Caco-2 (cell line): Measurements from ENCODE around the gene IL5. TPM values are rescaled to one million over a fixed set of nuclear protein-coding genes. Genes with fewer than 3 reads are reported as not detected.

ENCODE experiments used
- BruUV-seq: library from RNA; stranded (reverse); fragments of 400-500 nt; replicated peaks from 2 replicates; lab custom pipeline; 2021; lab: Mats Ljungman, UMichigan
- CTCF ChIA-PET: fragments of 300-600 bp; sonication (Branson Sonifier 250); formaldehyde crosslinking; loops from one replicate; lab custom pipeline; 2022; ENCODE audit warnings: antibody characterized with exemption; lab: Charles Lee
- POLR2A ChIA-PET: fragments of 300-600 bp; sonication (Branson Sonifier 250); formaldehyde crosslinking; loops from one replicate; lab custom pipeline; 2022; ENCODE audit warnings: antibody characterized with exemption; lab: Charles Lee
- DNase-seq, 2 experiments: peaks; one replicate each; pipeline versions ENCODE4 v3.0.0 to v3.0.0-alpha.2; 2020 to 2022
- H3K27me3 ChIP-seq: replicated peaks from 2 replicates; pipeline ENCODE4 v1.6.0; 2011; ENCODE audit warnings: low read length; ENCODE audit not compliant: control insufficient read depth, insufficient read depth
- H3K36me3 ChIP-seq: 2 replicates; pipeline ENCODE4 v1.5.1; 2011; ENCODE audit warnings: low read length; ENCODE audit not compliant: control insufficient read depth, insufficient read depth
- H3K4me1 ChIP-seq: fragments of 250-450 bp; sonication (Bioruptor Pico); 2 replicates; pipeline ENCODE4 v1.5.1; 2020; ENCODE audit warnings: mild to moderate bottlenecking
- H3K4me3 ChIP-seq: 2 replicates; pipeline ENCODE4 v1.5.1; 2011; ENCODE audit warnings: low read depth, mild to moderate bottlenecking, control low read depth, low read length
- H3K9me3 ChIP-seq: fragments of 250-450 bp; sonication (Bioruptor Pico); 2 replicates; pipeline ENCODE4 v1.5.1; 2020; ENCODE audit warnings: mild to moderate bottlenecking, moderate library complexity
- H3K27ac Mint-ChIP-seq: one replicate; pipeline ENCODE4 v1.8.0; 2022; ENCODE audit warnings: mixed read lengths; ENCODE audit not compliant: unreplicated experiment
- H3K27me3 Mint-ChIP-seq: one replicate; pipeline ENCODE4 v1.8.0; 2022; ENCODE audit warnings: mixed read lengths; ENCODE audit not compliant: insufficient read depth, unreplicated experiment
- H3K36me3 Mint-ChIP-seq: one replicate; pipeline ENCODE4 v1.8.0; 2022; ENCODE audit warnings: mild to moderate bottlenecking, mixed read lengths; ENCODE audit not compliant: insufficient read depth, unreplicated experiment
- H3K4me1 Mint-ChIP-seq: one replicate; pipeline ENCODE4 v1.8.0; 2022; ENCODE audit warnings: low read depth, mixed read lengths; ENCODE audit not compliant: unreplicated experiment
- H3K4me3 Mint-ChIP-seq: one replicate; pipeline ENCODE4 v1.8.0; 2022; ENCODE audit warnings: mild to moderate bottlenecking, moderate library complexity, mixed read lengths; ENCODE audit not compliant: unreplicated experiment
- H3K9me3 Mint-ChIP-seq: one replicate; pipeline ENCODE4 v1.8.0; 2022; ENCODE audit warnings: mixed read lengths; ENCODE audit not compliant: unreplicated experiment
- CTCF ChIP-seq, 2 experiments: fragments of 200-600 bp in 1 of 2; IDR thresholded peaks; 1 replicate in 1 of 2; 2 replicates in 1 of 2; pipeline versions ENCODE4 v1.5.1 to v1.8.0; 2011 to 2022; ENCODE audit warnings: antibody characterized with exemption in 1 of 2, control low read depth in 1 of 2, inconsistent platforms in 1 of 2, low read depth in 1 of 2, low read length in 1 of 2, mild to moderate bottlenecking in 1 of 2, moderate library complexity in 1 of 2; ENCODE audit not compliant: insufficient read depth in 1 of 2, severe bottlenecking in 1 of 2, unreplicated experiment in 1 of 2
- intact Hi-C: fragments of 100-400 bp; cut with micrococcal nuclease; formaldehyde crosslinking; loops from one replicate; pipeline ENCODE4 v1.10.0; 2022; ENCODE audit not compliant: unreplicated experiment
- total RNA-seq: library from RNA; stranded (reverse); gene quantifications from 2 replicates; pipeline ENCODE4 v1.2.3, GENCODE V29; 2022

IL5 gene
- total RNA-seq, 1 experiment from 2014 or later: not detected

- CTCF ChIA-PET: no interaction called here
- Mint-ChIP-seq H3K27me3 (no peaks in the 10 kb centered on the region), H3K9me3 (no peaks in the 10 kb centered on the region), H3K27ac (no peak overlapping the region), H3K4me3 (no peak overlapping the region), H3K4me1 (peaks cover 17% of the 10 kb centered on the region), H3K36me3 (peaks cover 17% of the 10 kb centered on the region)
- no peak for DNase-seq
- intact Hi-C loops: no loop called here
- Histone ChIP-seq H3K4me3 (no peak overlapping the region), H3K36me3 (no peaks in the 10 kb centered on the region), H3K4me1 (peaks cover 37% of the 10 kb centered on the region), H3K27me3 (no peaks in the 10 kb centered on the region), H3K9me3 (no peaks in the 10 kb centered on the region)
- BruUV-seq: no TSS peak
- TF ChIP-seq CTCF (IDR thresholded peaks at IDR 0.05; ENCODE audit: insufficient read depth in 1 of 2, low read depth in 1 of 2, low read length in 1 of 2, severe bottlenecking in 1 of 2, unreplicated experiment in 1 of 2): no peak
- POLR2A ChIA-PET: no interaction called here
Measured at GRCh38 chr5:132493241-132493640, 50.1 kb downstream of the IL5 start.

- ChIA-PET CTCF (no interaction called here), POLR2A (no interaction called here)
- no peak overlapping the region for H3K4me3 Mint-ChIP-seq
- TF ChIP-seq CTCF (IDR thresholded peaks at IDR 0.05; ENCODE audit: insufficient read depth in 1 of 2, low read depth in 1 of 2, low read length in 1 of 2, severe bottlenecking in 1 of 2, unreplicated experiment in 1 of 2): no peak
- H3K9me3 Mint-ChIP-seq: no peaks in the 10 kb centered on the region
- peaks cover 11% of the 10 kb centered on the region for H3K4me1 Mint-ChIP-seq
- Histone ChIP-seq H3K4me3 (no peak overlapping the region), H3K4me1 (peaks cover 30% of the 10 kb centered on the region), H3K36me3 (no peaks in the 10 kb centered on the region), H3K9me3 (no peaks in the 10 kb centered on the region), H3K27me3 (no peaks in the 10 kb centered on the region)
- H3K27me3 Mint-ChIP-seq: no peaks in the 10 kb centered on the region
- no peak for DNase-seq
- intact Hi-C loops: no loop called here
- H3K36me3 Mint-ChIP-seq: peaks cover 21% of the 10 kb centered on the region
- no peak overlapping the region for H3K27ac Mint-ChIP-seq
- no TSS peak for BruUV-seq
Measured at GRCh38 chr5:132492386-132493125, 50.8 kb downstream of the IL5 start.

Other genes starting within 250 kb of the IL5 start
- gene SLC22A4, start 249.1 kb downstream of the IL5 start, total RNA-seq: 1.5 and 1.7 TPM in 2 replicates
- gene SLC22A5, start 173.8 kb downstream of the IL5 start, total RNA-seq: 19.1 and 20.2 TPM in 2 replicates
- 16.0 and 16.8 TPM in 2 replicates for gene IRF1, start 52.7 kb downstream of the IL5 start, total RNA-seq
- 53.2 and 58.2 TPM in 2 replicates for gene RAD50, start 13.5 kb upstream of the IL5 start, total RNA-seq
- not detected in 2 replicates for gene IL13, start 114.7 kb upstream of the IL5 start, total RNA-seq
- not detected in 2 replicates for gene IL4, start 130.5 kb upstream of the IL5 start, total RNA-seq
- gene KIF3A, start 194.0 kb upstream of the IL5 start, total RNA-seq: 12.7 and 15.3 TPM in 2 replicates
- gene CCNI2, start 203.9 kb upstream of the IL5 start, total RNA-seq: 0.18 TPM in 1 of 2 replicates, not detected in the other
- 54.0 and 60.7 TPM in 2 replicates for gene SEPTIN8, start 233.7 kb upstream of the IL5 start, total RNA-seq